ENCODE data around the gene PRKCZ.
A peak's percentile ranks its signal among the peaks of the same experiment; 100 is the strongest.

Gene PRKCZ

DNA sequence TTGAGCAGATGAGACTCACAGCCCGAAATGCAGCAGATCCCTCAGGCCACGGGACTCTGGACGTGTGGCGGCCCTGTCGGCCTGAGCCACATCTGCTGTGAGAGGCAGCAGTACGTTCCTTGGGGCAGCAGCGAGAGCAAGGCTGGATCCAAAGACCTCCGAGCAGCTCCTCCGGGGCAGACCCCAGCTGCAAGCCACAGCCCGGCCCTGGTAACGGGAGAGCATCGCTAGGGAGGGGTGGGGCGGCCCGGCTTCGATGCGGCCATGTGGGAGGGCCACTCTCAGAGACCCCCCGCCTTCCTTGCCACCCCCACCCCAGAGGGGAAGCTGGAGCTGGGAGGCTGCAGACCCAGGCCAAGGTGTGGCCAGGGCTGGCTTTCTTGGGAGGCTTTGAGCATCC is 17.8 kb downstream of the PRKCZ start:
- no peak for DNase-seq

DNA sequence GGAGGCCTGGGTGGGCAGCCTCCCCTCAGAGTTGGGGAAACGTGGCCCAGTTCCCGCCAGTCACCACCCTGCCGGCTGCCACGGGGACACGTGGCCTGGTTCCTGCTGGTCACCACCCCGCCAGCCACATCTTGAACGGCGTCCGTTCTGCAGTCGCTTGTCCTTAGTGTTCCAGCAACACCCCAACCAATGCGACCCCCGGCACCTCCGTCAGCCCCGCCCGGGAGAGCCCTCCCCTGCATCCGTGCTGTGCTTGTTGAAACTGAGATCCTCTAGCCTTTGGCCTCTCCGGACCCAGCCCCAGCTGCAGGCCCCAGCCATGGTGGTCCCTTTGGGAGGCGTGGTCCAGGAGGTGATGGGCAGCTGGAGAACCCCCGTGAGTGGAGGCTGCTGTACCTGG is 18.7 kb downstream of the PRKCZ start:
- no peak for DNase-seq

DNA sequence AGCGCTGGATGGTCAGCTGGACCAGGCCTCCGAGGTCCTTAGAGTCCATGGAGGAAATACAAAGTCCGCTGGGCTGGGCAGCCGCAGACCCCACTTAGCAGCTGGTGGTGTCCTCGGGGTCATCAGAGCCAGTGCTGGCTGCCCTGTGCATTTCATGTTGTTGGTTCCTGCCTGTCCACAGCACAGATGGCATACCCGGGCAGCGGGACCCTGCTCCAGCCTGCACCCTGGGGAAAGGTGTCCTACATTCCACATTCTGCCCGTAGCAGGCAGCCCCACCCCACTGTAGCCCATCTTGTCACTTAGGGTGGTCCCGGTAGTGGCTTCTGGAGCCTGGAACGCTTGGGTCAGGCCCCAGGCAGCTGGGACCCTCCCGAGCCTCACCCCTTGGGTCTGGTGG is 19.8 kb downstream of the PRKCZ start:
- no peak for DNase-seq

- no peak for DNase-seq
Measured at GRCh38 chr1:2070800-2071530, 20.8 kb downstream of the PRKCZ start.

GRCh38 chr1:2072109-2072806 is 22.0 kb downstream of the PRKCZ start:
- no peak for DNase-seq

- no peak for DNase-seq
Measured at GRCh38 chr1:2072891-2073290, 22.7 kb downstream of the PRKCZ start.

- DNase-seq: no peak
Measured at GRCh38 chr1:2073382-2074230, 23.4 kb downstream of the PRKCZ start.

- DNase-seq: no peak
Measured at GRCh38 chr1:2074396-2074795, 24.2 kb downstream of the PRKCZ start.

- DNase-seq: no peak
Measured at GRCh38 chr1:2074944-2075740, 24.9 kb downstream of the PRKCZ start.

GRCh38 chr1:2076826-2077225 is 26.6 kb downstream of the PRKCZ start:
- no peak for DNase-seq

DNA sequence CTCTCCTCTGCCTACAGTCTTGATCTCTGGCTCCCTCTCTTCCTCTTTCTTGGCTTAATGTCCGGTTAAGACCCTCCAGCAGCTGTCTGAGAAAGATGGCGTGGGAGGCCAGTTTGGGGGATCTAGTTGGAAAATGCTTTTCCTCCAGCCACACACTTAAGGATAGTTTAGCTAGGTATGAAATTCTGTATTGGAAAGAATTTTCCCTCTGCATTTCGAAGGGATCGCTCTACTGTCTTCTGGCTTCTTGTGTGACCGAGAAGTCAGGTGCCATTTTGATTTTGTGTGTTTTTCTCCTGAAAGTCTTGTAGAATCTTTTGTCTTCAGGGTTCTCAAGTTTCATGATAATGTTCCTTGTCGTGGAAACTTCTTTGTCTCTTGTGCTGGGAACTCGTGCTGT is 28.0 kb downstream of the PRKCZ start:
- DNase-seq: no peak

- no peak for DNase-seq
Measured at GRCh38 chr1:2079396-2080085, 29.3 kb downstream of the PRKCZ start.

DNA sequence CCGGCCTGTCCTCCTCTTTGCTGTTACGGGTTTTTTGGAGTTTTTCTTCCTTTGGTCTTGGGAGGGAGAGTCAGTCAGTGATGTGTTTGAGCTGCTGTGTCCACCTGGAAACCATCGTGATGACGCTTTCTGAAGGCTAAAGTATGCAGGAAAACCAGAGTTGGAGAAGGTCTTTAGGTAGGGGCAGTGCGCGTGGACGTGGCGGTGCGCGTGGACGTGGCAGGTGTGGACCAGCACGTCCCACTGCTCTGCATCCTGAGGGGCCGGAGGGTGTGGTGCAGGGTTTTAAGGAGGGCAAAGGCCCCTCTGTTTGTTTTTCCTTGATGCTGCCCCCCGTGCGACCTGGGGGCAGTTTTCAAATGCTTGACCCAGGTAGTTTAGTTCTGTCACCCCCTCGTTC is 29.9 kb downstream of the PRKCZ start:
- DNase-seq: no peak

DNA sequence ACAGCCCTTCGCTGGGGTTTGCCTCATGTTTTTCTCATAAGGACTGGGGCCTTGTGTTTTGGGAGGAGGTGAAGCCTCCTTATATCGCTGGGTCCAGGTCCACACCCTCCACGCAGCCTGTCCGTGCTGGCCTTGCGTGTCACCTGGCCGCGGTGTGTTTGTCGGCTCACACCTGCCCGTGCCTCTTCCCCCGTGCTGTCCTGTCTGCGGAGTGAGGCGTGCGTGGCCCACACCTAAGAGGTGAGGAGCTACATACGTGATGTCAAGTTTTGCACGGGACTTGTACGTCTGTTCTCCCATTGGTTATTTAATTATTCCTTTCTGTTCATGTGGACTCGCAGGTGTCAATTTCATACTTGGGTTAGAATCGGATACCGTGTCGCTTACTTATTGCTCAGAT is 30.7 kb downstream of the PRKCZ start:
- DNase-seq: no peak

- DNase-seq: no peak
Measured at GRCh38 chr1:2081326-2081885, 31.2 kb downstream of the PRKCZ start.

DNA sequence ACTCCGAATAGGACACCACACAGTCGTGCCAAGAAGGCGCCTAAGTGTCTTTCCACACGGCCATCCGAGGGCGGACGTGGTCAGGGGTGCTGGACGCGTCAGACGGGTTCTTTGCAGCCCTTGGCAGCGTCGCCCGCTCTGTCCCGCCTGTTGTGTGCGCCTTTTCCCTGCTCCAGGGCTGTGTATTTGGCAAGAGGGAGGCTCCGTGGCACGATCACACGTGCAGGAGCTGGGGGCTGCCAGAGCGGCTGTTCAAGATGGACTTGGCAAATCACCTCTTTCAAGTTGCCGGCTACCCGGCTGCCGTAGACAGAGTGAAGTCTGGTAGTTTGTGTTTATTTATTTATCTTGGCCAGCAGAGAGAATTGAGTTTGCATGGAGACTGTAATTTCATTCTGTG is 31.9 kb downstream of the PRKCZ start:
- no peak for DNase-seq

DNA sequence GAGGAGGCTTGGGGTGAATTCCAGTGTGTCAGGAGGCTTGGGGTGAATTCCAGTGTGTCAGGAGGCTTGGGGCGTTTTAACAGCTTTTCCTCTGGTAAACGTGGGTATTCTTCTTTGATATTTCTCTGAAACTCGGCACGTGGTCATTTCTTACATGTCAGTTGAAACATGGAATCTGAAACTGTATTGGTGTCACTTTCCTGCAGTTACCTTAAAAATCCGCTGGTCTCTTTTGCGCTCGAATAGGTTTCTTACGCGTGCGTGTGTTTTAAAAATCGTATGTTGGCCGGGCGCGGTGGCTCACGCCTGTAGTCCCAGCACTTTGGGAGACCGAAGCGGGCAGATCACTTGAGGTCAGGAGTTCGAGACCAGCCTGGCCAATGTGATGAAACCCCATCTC is 33.5 kb downstream of the PRKCZ start:
- peak; percentile 12 for DNase-seq

GRCh38 chr1:2084306-2084705 is 34.1 kb downstream of the PRKCZ start:
- DNase-seq: no peak

GRCh38 chr1:2085080-2085479 is 34.9 kb downstream of the PRKCZ start:
- DNase-seq: no peak

DNA sequence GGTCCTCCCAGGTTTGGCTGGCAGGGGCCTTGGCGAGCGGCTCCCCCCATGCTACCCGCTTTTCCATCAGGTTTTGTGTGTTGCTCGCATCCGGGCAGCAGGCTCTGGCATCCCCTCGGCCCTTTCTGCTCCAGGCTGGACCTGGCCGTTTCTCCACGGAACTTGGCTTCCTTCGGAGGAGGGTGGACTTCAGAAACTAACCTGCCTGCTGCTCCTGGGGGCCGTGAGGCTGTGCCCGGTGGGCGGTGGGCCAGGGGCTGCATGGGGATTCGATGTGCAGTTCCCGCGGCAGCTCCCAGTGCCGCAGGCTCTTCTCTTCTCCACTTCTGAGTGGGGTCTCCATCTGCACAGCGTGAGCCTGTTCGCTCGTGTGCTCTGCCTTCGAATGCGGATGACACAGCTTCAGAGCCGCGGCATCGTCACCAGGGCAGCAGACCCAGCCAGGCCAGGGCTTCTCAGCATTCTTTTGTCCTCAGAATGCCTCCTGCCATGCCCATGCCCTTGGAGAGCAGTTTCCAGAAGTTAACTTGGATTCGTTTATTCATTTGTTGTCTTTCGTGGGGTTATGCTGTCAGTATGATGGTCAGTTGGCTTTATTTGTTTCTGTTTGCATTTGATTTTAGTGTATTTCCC is 36.4 kb downstream of the PRKCZ start:
- no peak for DNase-seq

- DNase-seq: no peak
Measured at GRCh38 chr1:2087766-2088165, 37.6 kb downstream of the PRKCZ start.

DNA sequence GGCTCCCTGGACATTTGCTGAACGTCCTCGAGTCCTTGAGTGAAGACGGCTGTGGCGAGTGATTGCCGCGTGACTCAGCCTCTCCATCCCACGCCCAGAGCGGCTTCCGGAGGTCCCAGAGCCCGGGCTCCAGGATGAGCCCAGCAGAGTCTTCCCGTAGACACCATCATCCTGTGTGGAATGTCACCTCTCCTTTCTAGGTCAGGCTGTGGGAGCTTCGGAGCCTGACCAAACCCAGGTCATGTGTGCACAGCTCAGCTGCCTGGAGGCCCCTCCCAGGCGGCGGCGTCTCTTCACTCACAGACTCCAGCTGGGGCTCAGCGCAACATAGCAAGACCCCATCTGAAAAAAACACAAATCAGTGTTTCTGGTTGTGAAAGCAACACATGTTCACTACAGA is 38.2 kb downstream of the PRKCZ start:
- no peak for DNase-seq

Measured in NCI-H524 treated with DMSO at 0.1 percent for 48 hours (cell line).